HepG2 (cell line): ENCODE data around the gene CMIP. TPM values are rescaled to one million over a fixed set of nuclear protein-coding genes. Genes with fewer than 3 reads are reported as not detected.

Experiments used
- ARNT ChIP-seq: fragments of 450-650 bp; IDR thresholded peaks from 2 replicates; pipeline ENCODE4 v1.6.1; 2017
- BORCS8-MEF2B ChIP-seq: sonication (generic); formaldehyde crosslinking; IDR thresholded peaks from 2 replicates; pipeline ENCODE4 v1.8.0; 2022; ENCODE audit warnings: mild to moderate bottlenecking, missing genetic modification reagents
- CENPX ChIP-seq: sonication (generic); formaldehyde crosslinking; IDR thresholded peaks from 2 replicates; pipeline ENCODE4 v1.9.0; 2021; ENCODE audit warnings: mild to moderate bottlenecking, missing genetic modification reagents, moderate library complexity
- FOXC1 ChIP-seq: sonication (generic); formaldehyde crosslinking; IDR thresholded peaks from 2 replicates; pipeline ENCODE4 v1.8.0; 2022; ENCODE audit warnings: mild to moderate bottlenecking, missing genetic modification reagents, borderline replicate concordance
- GLMP ChIP-seq: sonication (generic); formaldehyde crosslinking; IDR thresholded peaks from 2 replicates; pipeline ENCODE4 v1.9.0; 2021; ENCODE audit warnings: missing genetic modification reagents, mild to moderate bottlenecking, borderline replicate concordance
- HBP1 ChIP-seq: IDR thresholded peaks from 2 replicates; pipeline ENCODE4 v1.6.1; 2016; ENCODE audit warnings: low read depth, control low read depth
- HDAC6 ChIP-seq: fragments of 200-600 bp; sonication (generic); IDR thresholded peaks from 2 replicates; pipeline ENCODE4 v1.7.0; 2017; ENCODE audit warnings: mild to moderate bottlenecking, antibody characterized with exemption, low read length, low read depth
- HMGXB4 ChIP-seq, 2 experiments: sonication (generic) in 1 of 2; formaldehyde crosslinking in 1 of 2; IDR thresholded peaks; 2 replicates each; pipeline versions ENCODE4 v1.4.0 to v1.6.1; 2018 to 2020; ENCODE audit warnings: missing genetic modification reagents in 2 of 2, borderline replicate concordance in 1 of 2, low read depth in 1 of 2, mild to moderate bottlenecking in 1 of 2, missing biosample characterization in 1 of 2
- HNF4G ChIP-seq, 2 experiments: sonication (generic) in 1 of 2; formaldehyde crosslinking in 1 of 2; IDR thresholded peaks; 2 replicates each; pipeline versions ENCODE4 v1.4.0 to v1.6.1; 2011 to 2020; ENCODE audit warnings: borderline replicate concordance in 2 of 2, low read depth in 2 of 2, mild to moderate bottlenecking in 2 of 2, low read length in 1 of 2, missing genetic modification reagents in 1 of 2, moderate library complexity in 1 of 2
- HNRNPUL1 ChIP-seq: fragments of 200-400 bp; formaldehyde crosslinking; IDR thresholded peaks from 2 replicates; pipeline ENCODE4 v1.6.1; 2017; ENCODE audit warnings: low read depth, mild to moderate bottlenecking, low read length, moderate library complexity
- KDM5A ChIP-seq: fragments of 200-600 bp; sonication (generic); IDR thresholded peaks from 2 replicates; pipeline ENCODE4 v1.7.0; 2018; ENCODE audit warnings: antibody characterized with exemption, mild to moderate bottlenecking, low read length, borderline replicate concordance
- MAX ChIP-seq: IDR thresholded peaks from 2 replicates; pipeline ENCODE4 v1.6.1; 2012; ENCODE audit warnings: inconsistent platforms
- MEIS1 ChIP-seq: sonication (generic); formaldehyde crosslinking; IDR thresholded peaks from 2 replicates; pipeline ENCODE4 v1.9.0; 2021; ENCODE audit warnings: mild to moderate bottlenecking, missing genetic modification reagents, moderate library complexity, borderline replicate concordance
- MTF1 ChIP-seq: sonication (generic); formaldehyde crosslinking; IDR thresholded peaks from 2 replicates; pipeline ENCODE4 v1.5.0; 2020; ENCODE audit warnings: missing genetic modification reagents
- REL ChIP-seq: sonication (generic); formaldehyde crosslinking; conservative IDR thresholded peaks from 2 replicates; pipeline ENCODE4 v1.8.0; 2022; ENCODE audit warnings: mild to moderate bottlenecking, missing genetic modification reagents, moderate library complexity
- ZBTB39 ChIP-seq: sonication (generic); formaldehyde crosslinking; IDR thresholded peaks from 2 replicates; pipeline ENCODE4 v1.5.0; 2020; ENCODE audit warnings: missing genetic modification reagents
- ZFP37 ChIP-seq: sonication (generic); formaldehyde crosslinking; IDR thresholded peaks from 2 replicates; pipeline ENCODE4 v1.4.0; 2020; ENCODE audit warnings: missing genetic modification reagents, borderline replicate concordance
- ZNF234 ChIP-seq: sonication (generic); formaldehyde crosslinking; conservative IDR thresholded peaks from 2 replicates; pipeline ENCODE4 v1.5.1; 2020; ENCODE audit warnings: mild to moderate bottlenecking, missing genetic modification reagents
- ZNF570 ChIP-seq: sonication (generic); formaldehyde crosslinking; IDR thresholded peaks from 2 replicates; pipeline ENCODE4 v1.4.0; 2020; ENCODE audit warnings: mild to moderate bottlenecking, missing genetic modification reagents, borderline replicate concordance
- ZNF576 ChIP-seq: sonication (generic); formaldehyde crosslinking; IDR thresholded peaks from 2 replicates; pipeline ENCODE4 v1.4.0; 2020; ENCODE audit warnings: mild to moderate bottlenecking, missing genetic modification reagents
- ZNF672 ChIP-seq: sonication (generic); formaldehyde crosslinking; IDR thresholded peaks from 2 replicates; pipeline ENCODE4 v1.8.1; 2022; ENCODE audit warnings: missing genetic modification reagents
- ZNF720 ChIP-seq: sonication (generic); formaldehyde crosslinking; IDR thresholded peaks from 2 replicates; pipeline ENCODE4 v1.4.0; 2020; ENCODE audit warnings: missing genetic modification reagents
- polyA plus RNA-seq, 8 experiments: library from polyadenylated mRNA; depleted of rRNA in 3 of 8; stranded (reverse) in 7 of 8; unstranded in 1 of 8; fragments of >200 nt; fragmentation: Illumina TruSeq in 4 of 8; extraction: Trizol in 4 of 8; gene quantifications; 2 replicates each; pipeline versions ENCODE4 v1.2.1 to v1.2.3, GENCODE V29; 2011 to 2016; ENCODE audit warnings: low read depth in 4 of 8, missing spikeins in 1 of 8, mixed read lengths in 1 of 8; ENCODE audit not compliant: insufficient read depth in 1 of 8
- total RNA-seq, 5 experiments: library from RNA; depleted of rRNA; stranded (reverse); fragments of >200 nt; fragmentation: Illumina TruSeq; extraction: Trizol; gene quantifications; 2 replicates each; pipeline ENCODE4 v1.2.3, GENCODE V29; 2016; ENCODE audit warnings: low read depth in 1 of 5

The CMIP gene
- total and polyA plus RNA-seq, 2 of the 13 experiments (the other 11 are each of a cell fraction or from before 2014, with no cell fraction given) = 10.9 to 18.1 TPM

GRCh38 chr16:81548876-81549546 lies 104.4 kb downstream of the CMIP start (continued):
- no peak for TF ChIP-seq HBP1 (CRISPR knock-in tag)
- TF ChIP-seq MEIS1 (CRISPR knock-in tag) = no peak; the same call in 1 of the 2 replicates
- TF ChIP-seq ZNF720 (CRISPR knock-in tag) = no peak
- no peak for TF ChIP-seq ZNF570 (CRISPR knock-in tag)
- no peak for TF ChIP-seq ZNF234
- TF ChIP-seq BORCS8-MEF2B = peak; percentile 37; the same call in 1 of the 2 replicates
- TF ChIP-seq GLMP (CRISPR knock-in tag) = no peak
- no peak for TF ChIP-seq ZNF672
- TF ChIP-seq HNRNPUL1 = no peak; the same call in none of the 2 replicates
- no peak for TF ChIP-seq REL
- TF ChIP-seq HNF4G (IDR thresholded peaks at IDR 0.05; ENCODE audit: borderline replicate concordance, low read depth, low read length) = peak; percentile 94
- TF ChIP-seq HNF4G (CRISPR knock-in tag; IDR thresholded peaks at IDR 0.05; ENCODE audit: borderline replicate concordance, low read depth) = peak; percentile 98
- TF ChIP-seq MAX = peak; percentile 64; the same call in 1 of the 2 replicates
- TF ChIP-seq KDM5A = no peak; the same call in 1 of the 2 replicates
- 0 out of 2 replicates have a peak, but pooled peaks have one; percentile 37 for TF ChIP-seq ZBTB39 (CRISPR knock-in tag)
- TF ChIP-seq MTF1 = no peak
- TF ChIP-seq ZNF576 (CRISPR knock-in tag) = no peak
- TF ChIP-seq HDAC6 = no peak
- no peak for TF ChIP-seq ZFP37 (CRISPR knock-in tag)
- no peak for TF ChIP-seq CENPX (CRISPR knock-in tag)
- peak; percentile 48 to 69; a peak in 3 of 4 replicates for TF ChIP-seq HMGXB4 (CRISPR knock-in tag; IDR thresholded peaks at IDR 0.05; ENCODE audit: borderline replicate concordance in 1 of 2, low read depth in 1 of 2)
- no peak for TF ChIP-seq ARNT
- TF ChIP-seq FOXC1 (CRISPR knock-in tag) = peak; percentile 65
